VCaP (cell line): ENCODE measurements around the gene USP33.

Experiments used
- H3K27ac ChIP-seq: fragments of 450-650 bp; 2 replicates; pipeline ENCODE4 v1.5.1; 2017
- CTCF ChIP-seq: fragments of 450-650 bp; conservative IDR thresholded peaks from 2 replicates; pipeline ENCODE4 v1.5.1; 2017; ENCODE audit warnings: mild to moderate bottlenecking, moderate library complexity

USP33 gene

GRCh38 chr1:77697441-77697840 is 62.2 kb downstream of the USP33 start:
- no peak overlapping the region for H3K27ac ChIP-seq
- TF ChIP-seq CTCF = no peak

GRCh38 chr1:77688939-77689338 is 70.7 kb downstream of the USP33 start:
- TF ChIP-seq CTCF = no peak
- H3K27ac ChIP-seq = no peak overlapping the region

GRCh38 chr1:77687519-77687906 is 72.1 kb downstream of the USP33 start:
- H3K27ac ChIP-seq = no peak overlapping the region

GRCh38 chr1:77686796-77687518 is 72.7 kb downstream of the USP33 start:
- TF ChIP-seq CTCF = no peak
- H3K27ac ChIP-seq = no peak overlapping the region

More at GRCh38 chr1:77687519-77687906, 72.1 kb downstream of the USP33 start:
- no peak for TF ChIP-seq CTCF

- peak overlapping the region; percentile 96 for H3K27ac ChIP-seq
- peak; percentile 90 for TF ChIP-seq CTCF
Observed at GRCh38 chr1:77683160-77684148, 76.2 kb downstream of the USP33 start.

- TF ChIP-seq CTCF = no peak
- H3K27ac ChIP-seq = peak within 1 kb of the TSS; percentile 96
Observed at GRCh38 chr1:77682460-77683159, 77.0 kb downstream of the USP33 start, which contains the start of gene ZZZ3. Gene ZZZ3, minus strand, starts transcription at chr1:77682658. Its CDS starts 49,304 bp downstream, at chr1:77633354.

- H3K27ac ChIP-seq = peak overlapping the region; percentile 96; the same call in 1 of the 2 replicates
- no peak for TF ChIP-seq CTCF
Observed at GRCh38 chr1:77680173-77680572, 79.5 kb downstream of the USP33 start.
